GM18951 (cell line): ENCODE results near the gene PHLDA1.

ENCODE experiments used
- POLR2A ChIP-seq: IDR thresholded peaks from 4 replicates; pipeline ENCODE4 v1.6.1; 2011; ENCODE audit warnings: mild to moderate bottlenecking; ENCODE audit not compliant: insufficient read length, insufficient read depth; ENCODE audit errors: extremely low read depth
- in situ Hi-C: fragments of 300-500 bp; cut with MboI; formaldehyde crosslinking; loops from one replicate; pipeline ENCODE4 v1.12.0; 2022; ENCODE audit warnings: low sequenced_read_pairs, mixed read lengths, inconsistent platforms; ENCODE audit not compliant: unreplicated experiment

PHLDA1 gene

DNA sequence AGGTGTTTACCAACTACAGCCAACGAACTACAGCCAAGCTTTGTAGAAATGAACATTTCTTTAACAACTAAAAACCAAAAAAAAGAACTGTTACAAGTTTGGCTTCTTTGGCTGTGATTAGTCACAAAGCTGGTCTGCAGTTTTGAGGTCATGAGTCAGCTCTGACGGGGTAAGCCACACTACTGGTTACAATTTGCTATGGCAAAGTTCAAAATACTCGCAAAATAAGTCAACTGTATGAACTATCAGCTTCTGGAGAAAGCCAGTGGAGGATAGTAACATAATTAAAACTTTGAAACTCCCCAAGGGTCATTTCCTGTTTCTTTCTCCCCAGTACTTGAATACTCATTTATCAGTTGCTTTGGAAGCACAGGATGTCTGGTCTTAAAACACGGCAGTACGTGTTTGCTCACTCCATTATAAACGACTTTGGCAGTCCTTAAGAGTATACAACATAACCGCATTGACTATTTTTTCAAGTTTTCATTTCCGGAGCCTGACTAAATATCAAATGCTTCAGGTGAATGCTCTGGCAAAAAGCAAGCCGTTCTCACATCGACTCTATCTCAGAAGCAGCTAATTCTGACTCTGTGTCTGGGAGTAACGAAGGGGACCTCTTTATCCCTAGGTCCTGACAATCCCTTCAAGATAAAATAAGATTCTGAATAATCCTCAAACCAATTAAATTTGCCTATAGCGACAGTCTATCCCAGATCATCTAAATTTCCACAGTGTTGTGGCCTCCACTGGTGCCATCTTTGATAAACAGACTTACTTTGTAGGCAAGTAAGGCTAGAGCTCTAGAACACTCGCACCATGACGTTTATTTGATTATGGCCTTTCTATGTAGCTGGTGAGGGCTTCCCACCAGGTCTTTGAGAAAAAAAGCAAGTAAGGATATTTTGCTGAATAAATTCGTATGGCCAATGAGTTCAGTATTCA lies 10.6 kb downstream of the PHLDA1 start:
- TF ChIP-seq POLR2A, result no peak
- in situ Hi-C loops, result no loop called here

- TF ChIP-seq POLR2A, result no peak
- in situ Hi-C loops, result no loop called here
These were observed 11.3 kb downstream of the PHLDA1 start for GRCh38 chr12:76020281-76020680.

- no peak for TF ChIP-seq POLR2A
- in situ Hi-C loops, result no loop called here
These were observed 12.9 kb downstream of the PHLDA1 start for GRCh38 chr12:76018672-76019071.

DNA sequence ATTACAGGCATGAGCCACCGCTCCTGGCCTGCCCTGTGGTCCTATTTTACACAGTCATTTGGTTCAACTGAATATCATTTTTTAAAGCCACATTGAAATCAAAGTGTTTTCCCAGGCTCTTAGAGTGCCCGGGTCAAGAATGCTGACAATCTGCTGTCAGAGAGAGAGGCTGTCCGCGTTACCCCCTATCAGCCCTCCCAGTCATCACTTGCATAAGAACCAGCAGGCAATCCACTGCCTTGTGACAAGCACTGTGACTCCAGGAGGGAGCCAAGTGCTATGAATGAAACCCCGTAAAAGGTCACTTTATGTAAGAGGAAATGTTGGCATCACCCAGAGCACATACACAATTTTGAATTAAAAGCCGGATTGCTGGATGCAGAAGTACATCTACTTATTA lies 13.5 kb downstream of the PHLDA1 start:
- no peak for TF ChIP-seq POLR2A
- in situ Hi-C loops, result no loop called here

DNA sequence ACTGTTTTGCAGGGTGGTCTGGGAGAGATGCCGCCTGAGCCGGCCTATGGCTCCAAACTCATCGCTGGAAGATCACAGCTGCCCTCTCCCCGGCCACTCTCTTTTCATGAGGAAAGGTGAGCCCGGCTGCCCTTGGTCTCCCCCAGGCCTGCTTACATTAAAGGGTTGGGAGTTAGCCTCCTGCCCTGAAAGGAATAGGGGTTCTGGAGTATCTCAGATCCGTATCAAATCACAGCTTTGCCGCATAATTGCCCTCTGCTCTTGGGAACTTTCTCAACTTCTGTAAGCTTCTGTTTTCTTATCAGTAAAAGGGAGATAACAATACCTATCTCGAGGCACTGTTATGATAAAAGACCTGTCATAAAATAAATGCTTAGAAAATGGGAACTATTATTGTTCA lies 17.6 kb downstream of the PHLDA1 start:
- no peak for TF ChIP-seq POLR2A
- in situ Hi-C loops, result no loop called here

- no peak for TF ChIP-seq POLR2A
- in situ Hi-C loops, result no loop called here
These were observed 18.0 kb downstream of the PHLDA1 start for GRCh38 chr12:76013603-76014002.

DNA sequence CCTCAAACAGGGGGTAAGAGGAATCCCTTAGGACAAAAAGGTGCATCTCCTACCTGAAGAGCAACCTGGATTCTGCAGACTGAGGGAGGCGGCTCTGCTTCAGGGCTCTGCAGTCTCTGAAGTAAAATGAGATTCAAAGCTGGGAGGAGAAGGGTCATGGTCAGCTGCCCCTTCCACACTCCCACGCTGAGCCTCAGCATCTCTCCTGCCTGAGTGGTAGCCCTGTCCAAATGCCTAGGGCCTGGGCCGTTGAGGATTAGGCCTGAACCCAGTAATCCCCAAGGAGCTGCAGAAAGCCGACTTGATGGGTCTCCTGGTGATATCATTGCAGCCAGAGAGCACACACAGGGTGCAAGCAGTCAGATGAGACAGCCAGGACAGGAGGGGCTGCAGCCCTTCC lies 18.9 kb downstream of the PHLDA1 start:
- in situ Hi-C loops, result no loop called here
- no peak for TF ChIP-seq POLR2A

- no peak for TF ChIP-seq POLR2A
- in situ Hi-C loops, result no loop called here
These were observed 20.7 kb downstream of the PHLDA1 start for GRCh38 chr12:76010732-76011458.

GRCh38 chr12:76008428-76008827 lies 23.1 kb downstream of the PHLDA1 start:
- TF ChIP-seq POLR2A, result no peak
- in situ Hi-C loops, result no loop called here

GRCh38 chr12:76007640-76008039 lies 23.9 kb downstream of the PHLDA1 start:
- in situ Hi-C loops, result no loop called here
- no peak for TF ChIP-seq POLR2A

- in situ Hi-C loops, result no loop called here
- no peak for TF ChIP-seq POLR2A
These were observed 25.3 kb downstream of the PHLDA1 start for GRCh38 chr12:76006028-76006925.

GRCh38 chr12:76003355-76003638 lies 28.3 kb downstream of the PHLDA1 start:
- in situ Hi-C loops, result no loop called here
- no peak for TF ChIP-seq POLR2A
